Ammon's horn (tissue), 1 donor: Measurements from ENCODE around the gene PAX8.
"Not testable (repeated sequence)": the region's sequence is repeated elsewhere in the genome, so short reads cannot be mapped to it uniquely, and the experiment has no call there.

ENCODE experiments used
- DNase-seq: peaks from one replicate; pipeline ENCODE4 v3.0.0-alpha.2; 2016; ENCODE audit warnings: low spot score

PAX8 gene

DNA sequence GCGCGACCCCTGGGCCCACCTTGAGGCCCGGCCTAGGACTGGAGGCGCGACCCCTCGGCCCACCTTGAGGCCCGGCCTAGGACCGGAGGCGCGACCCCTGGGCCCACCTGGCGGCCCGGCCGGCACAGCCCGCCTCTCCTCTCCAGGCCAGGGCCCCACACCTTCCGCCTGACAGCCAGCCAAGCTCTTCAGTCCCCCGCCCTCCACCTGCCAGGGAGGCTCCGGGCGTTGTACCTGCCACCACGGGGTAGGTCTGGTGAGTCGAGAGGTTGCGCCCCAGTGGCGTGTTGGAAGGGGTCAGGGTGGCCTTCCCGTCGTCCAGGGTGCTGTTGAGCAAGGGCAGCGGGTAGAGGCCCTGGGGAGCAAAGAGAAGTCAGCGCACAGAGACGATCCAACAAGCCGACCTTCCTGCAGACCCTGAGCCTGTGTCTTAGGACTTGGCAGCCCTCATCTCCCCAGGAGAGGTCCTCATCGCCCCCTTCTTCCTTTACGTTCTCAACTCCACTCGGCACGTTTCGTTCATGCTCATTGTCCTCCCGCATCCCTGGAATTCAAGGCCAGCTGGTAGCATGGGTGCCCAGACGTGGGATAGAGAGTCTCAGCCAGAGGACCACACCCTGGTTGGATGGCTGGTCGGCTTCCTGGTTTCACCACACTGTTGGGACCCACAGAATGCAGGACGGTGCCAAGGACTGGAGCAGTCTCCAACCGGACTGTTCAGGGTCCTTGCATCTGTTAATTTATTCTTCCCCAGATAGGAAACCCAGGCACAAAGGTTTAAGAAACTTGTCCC lies 42.2 kb downstream of the PAX8 start:
- DNase-seq, result no peak

GRCh38 chr2:113235347-113236226 lies 43.1 kb downstream of the PAX8 start:
- not testable (repeated sequence) for DNase-seq

DNA sequence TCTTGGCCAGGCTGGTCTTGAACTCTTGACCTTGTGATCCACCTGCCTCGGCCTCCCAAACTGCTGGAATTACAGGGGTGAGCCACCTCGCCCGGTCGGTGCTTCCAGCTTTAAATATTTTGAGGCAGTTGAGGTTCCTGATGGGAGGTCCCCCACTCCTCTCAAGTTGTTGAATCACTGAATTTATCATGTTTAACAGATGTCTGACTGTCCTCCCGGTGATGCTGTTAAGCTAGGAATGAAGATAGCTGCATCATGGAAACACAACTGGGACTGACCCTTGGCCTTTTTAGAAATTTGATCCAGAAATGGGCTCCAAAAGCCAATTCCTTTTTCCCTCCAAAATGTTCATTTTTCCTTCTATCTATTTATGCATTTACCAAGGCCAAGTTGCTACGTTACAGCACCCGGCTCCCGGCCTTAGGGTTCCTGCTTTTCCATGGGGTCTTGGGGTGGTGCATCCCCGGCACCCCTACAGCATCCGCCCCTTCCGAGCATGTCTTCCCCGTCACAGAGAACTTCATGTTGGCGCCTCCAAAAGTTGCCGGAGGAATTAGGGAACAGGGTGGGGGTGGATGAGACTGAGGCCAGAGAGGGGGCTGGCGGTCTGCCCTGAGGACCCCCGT lies 43.9 kb downstream of the PAX8 start:
- DNase-seq, result no peak

GRCh38 chr2:113233593-113234550 lies 44.8 kb downstream of the PAX8 start:
- no peak for DNase-seq

GRCh38 chr2:113232740-113233139 lies 46.0 kb downstream of the PAX8 start:
- DNase-seq, result no peak

DNA sequence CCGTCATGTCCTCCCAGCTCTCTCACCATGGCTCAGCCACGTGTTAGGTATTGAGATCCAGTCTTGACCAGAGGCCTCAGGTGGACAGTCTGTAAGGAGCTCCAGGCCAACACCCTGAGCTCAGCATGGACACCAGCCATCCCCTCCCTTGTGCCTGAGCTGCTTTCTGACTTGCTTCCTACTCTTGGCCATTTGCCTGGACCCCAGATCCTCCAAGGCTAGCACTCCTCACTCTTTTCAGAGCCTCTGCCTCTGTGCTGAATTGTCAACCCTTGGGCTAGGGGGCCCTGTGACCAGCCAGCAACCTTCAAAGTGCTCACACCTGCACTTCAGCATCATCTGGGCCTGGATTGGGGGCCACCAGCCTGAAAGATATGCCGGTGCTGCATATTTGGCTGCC lies 46.6 kb downstream of the PAX8 start:
- DNase-seq, result no peak

DNA sequence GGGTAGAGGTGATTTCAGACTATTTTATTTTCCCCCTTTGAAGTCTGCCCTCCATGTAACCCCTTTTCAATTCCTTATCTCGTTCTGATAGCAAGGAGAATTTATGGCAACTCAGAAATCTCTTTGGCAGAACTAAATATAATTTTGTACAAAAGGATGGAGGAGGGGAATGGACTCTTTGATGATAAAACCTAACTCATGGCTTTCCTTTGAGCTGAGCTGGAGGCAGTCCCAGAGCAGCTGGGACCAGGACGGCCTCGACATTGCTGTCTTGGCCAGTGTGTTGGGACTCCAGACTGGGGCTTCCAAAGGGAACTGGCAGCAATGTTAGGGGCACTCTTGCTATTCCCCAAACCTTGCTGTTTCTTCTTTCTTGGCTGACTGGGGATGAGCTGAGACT lies 47.7 kb downstream of the PAX8 start:
- no peak for DNase-seq

DNA sequence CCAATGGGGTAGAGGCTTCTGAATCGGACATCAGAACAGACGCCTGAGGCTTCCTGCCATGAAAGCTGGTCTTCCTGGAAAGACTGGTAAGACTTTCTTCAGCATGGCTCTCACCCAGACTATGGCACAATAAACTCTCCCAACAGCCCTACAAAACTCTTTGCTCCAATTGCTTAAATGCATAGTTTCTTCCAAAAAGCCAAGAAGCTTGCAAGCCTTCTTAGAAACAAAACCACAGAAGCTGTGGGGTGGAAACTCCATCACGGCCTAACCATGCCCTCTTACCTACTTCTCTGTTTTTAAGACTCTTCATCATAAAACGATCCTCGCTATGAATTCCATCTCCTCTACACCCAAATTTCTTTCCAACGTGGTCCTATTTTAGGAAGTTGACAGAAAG lies 48.2 kb downstream of the PAX8 start:
- DNase-seq, result no peak

GRCh38 chr2:113229795-113230194 lies 48.9 kb downstream of the PAX8 start:
- DNase-seq, result no peak

DNA sequence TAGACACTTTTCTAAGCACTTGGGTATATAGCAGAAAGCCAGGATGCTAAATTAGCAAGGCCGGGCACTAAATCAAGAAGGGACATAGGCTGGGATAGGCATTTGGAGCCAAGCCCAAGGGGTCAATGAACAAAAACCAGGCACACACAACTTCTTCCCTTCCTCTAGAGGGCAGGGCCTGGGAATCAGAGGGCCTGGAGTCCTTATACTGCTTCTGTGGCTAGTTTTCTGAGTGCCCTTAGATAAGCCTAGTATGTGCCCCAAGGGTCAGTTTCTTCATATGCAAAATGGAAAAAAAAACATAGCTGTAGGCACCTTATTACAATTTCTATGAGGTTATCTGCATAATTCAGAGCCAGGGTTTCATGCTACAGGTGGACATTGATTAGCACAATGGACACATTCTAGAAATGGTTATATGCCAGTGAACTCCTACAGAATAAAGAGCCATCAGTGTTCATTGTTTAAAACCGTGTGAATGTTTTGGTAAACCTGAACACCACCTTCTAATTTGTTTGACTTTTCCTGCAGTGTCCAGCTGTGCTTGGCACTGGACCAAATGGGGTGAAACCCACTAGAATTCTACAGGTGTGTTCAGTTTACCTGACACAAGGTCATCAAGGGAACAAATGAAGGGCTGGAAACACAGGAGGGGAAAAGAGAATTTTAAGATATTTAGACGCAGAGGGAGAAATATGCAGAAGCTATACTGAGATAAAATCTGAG lies 49.6 kb downstream of the PAX8 start:
- DNase-seq, result no peak

DNA sequence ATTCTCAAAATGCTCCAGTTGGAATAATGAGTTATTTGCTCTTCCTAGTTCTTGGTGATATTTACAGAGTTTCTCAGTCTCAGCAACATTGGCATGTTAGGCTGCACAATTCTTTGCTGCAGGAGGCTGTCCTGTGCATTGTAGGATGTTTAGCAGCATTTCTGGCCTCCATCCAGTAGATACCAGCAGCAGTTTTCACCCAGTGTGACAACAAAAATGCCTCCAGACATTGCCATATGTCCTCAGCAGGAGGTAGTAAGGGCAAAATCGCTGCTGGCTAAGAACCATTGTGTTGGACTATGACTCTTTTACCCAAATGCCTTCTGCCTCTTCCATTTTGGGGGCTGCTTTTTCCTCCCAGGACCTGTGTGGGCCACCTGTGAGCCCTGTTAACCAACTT lies 50.4 kb downstream of the PAX8 start:
- DNase-seq, result no peak

GRCh38 chr2:113227698-113228097 lies 51.0 kb downstream of the PAX8 start:
- DNase-seq, result no peak

GRCh38 chr2:113227290-113227689 lies 51.4 kb downstream of the PAX8 start:
- no peak for DNase-seq

DNA sequence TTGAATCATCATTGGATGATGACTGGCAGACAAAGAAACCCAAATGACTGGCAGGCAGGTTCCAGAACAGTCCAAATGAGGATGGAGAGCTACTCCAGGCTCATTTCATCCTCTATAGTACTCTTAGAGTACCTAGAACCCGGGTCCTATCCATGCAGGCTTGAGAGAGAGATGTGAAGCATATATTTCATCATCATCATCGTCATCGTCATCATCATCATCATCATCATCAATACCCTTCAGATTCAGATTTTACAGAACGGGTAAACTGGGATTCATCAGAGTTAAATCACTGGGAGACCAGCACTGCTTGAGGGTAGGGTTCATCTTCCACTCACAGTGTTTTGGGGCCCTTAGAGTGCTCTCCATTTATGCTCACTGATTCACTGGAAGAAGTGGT lies 52.3 kb downstream of the PAX8 start:
- DNase-seq, result no peak

DNA sequence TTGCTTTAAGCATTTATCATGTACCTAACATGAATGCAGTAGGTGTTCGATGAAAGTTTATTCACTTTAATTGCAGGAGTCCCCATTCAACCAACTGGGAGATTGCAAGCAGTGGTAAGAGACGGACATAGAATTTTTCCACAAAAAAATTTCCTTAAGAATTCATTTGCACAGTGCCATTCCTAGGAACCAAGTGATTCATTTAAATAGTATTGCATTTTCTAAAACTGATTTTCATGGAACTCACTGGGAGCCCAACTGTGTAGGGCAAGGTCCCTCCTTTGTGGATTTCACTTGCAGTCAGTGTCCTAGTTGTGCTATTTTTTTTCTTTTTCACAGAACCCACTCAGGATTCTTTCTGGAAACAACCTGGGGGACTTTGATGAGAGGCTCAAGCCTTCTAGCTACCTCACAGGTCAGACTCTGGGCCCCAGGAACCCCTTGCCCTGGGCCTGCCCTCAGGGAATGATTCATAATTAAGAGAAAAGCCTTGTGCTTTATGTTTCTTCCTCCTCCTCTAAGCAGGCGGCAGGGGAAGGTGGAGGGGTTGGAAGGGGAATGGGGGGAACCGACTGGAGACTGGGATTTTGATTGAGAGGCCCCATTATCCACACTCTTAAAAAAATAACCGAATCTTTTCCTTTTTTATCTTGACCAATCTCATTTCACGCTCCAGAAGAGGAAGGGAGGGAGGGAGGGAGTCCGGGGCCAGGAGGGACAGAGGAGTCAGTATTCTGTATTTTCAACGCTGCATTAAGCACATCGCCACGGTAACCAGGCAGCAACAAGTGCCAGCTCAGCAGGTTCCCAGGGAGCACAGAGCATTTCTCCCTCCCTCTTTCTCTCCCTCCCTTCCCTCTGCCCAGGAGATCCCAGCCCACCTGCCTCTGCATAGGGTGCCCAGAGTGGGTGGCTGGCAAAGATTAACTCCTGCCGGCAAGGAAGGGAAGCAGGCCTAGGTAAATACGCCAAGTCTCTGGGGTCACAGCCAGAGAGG lies 53.2 kb downstream of the PAX8 start:
- DNase-seq, result peak; percentile 80

- no peak for DNase-seq
Measured at GRCh38 chr2:113224647-113225236, 54.0 kb downstream of the PAX8 start.

- no peak for DNase-seq
Measured at GRCh38 chr2:113223813-113224212, 54.9 kb downstream of the PAX8 start.

GRCh38 chr2:113221846-113222245 lies 56.9 kb downstream of the PAX8 start:
- DNase-seq, result no peak

- no peak for DNase-seq
Measured at GRCh38 chr2:113220970-113221708, 57.6 kb downstream of the PAX8 start.
